ENCODE results near the gene TMEM179. TPM values are rescaled to one million over a fixed set of nuclear protein-coding genes. Genes with fewer than 3 reads are reported as not detected.

The TMEM179 gene
- total and polyA plus RNA-seq, 2 donors (not counting 1 experiment from before 2014, with no cell fraction given), result not detected

- H3K4me1 Mint-ChIP-seq, result peaks cover 2% of the 10 kb centered on the region
- DNase-seq (peak; percentile 6), ATAC-seq (ENCODE audit: low read depth) (no peak)
- Histone ChIP-seq H2AFZ (ENCODE audit: insufficient read depth, low read depth, low read length, poor library complexity, severe bottlenecking) (no peak overlapping the region), H3K9ac (ENCODE audit: low read length) (no peak overlapping the region), H3K27me3 (replicated peaks in 1 of 4; ENCODE audit: control extremely low read depth in 1 of 4, control insufficient read depth in 3 of 4, insufficient read depth in 4 of 4, low read length in 3 of 4) (peaks cover 0 to 15% (median 0%) of the 10 kb centered on the region in 4 experiments), H3K9me3 (ENCODE audit: control extremely low read depth in 1 of 3, control insufficient read depth in 2 of 3, insufficient read depth in 1 of 3, low read length in 2 of 3) (no peaks in the 10 kb centered on the region), H3K4me3 (ENCODE audit: control extremely low read depth in 1 of 5, extremely low read depth in 1 of 5, insufficient read depth in 1 of 5, low read depth in 2 of 5, low read length in 4 of 5) (no peak overlapping the region), H3K4me1 (ENCODE audit: control insufficient read depth in 2 of 2, insufficient read depth in 2 of 2, low read length in 2 of 2) (peaks cover 5 to 6% of the 10 kb centered on the region in 2 donors), H3K36me3 (replicated peaks in 1 of 2; ENCODE audit: control extremely low read depth in 1 of 2, control insufficient read depth in 1 of 2, extremely low read depth in 1 of 2, insufficient read depth in 2 of 2, low read length in 1 of 2) (no peaks in the 10 kb centered on the region), H3K4me2 (replicated peaks; ENCODE audit: low read depth, low read length, poor library complexity, severe bottlenecking) (no peak overlapping the region), H4K20me1 (ENCODE audit: control insufficient read depth, insufficient read depth, low read length, poor library complexity, severe bottlenecking) (no peaks in the 10 kb centered on the region), H3K79me2 (ENCODE audit: control insufficient read depth, insufficient read depth, low read length) (no peaks in the 10 kb centered on the region), H3K27ac (ENCODE audit: low read length in 2 of 2) (no peak overlapping the region)
- no peak overlapping the region for H3K4me3 Mint-ChIP-seq
- peaks cover 14% of the 10 kb centered on the region for H3K27me3 Mint-ChIP-seq
- TF ChIP-seq EZH2 (IDR thresholded peaks at IDR 0.05; ENCODE audit: borderline replicate concordance, insufficient read depth, low read depth, low read length, poor library complexity, severe bottlenecking) (no peak), CTCF (IDR thresholded peaks at IDR 0.05) (no peak)
- 88% methylated on average over 26 of the region's 26 CpGs for WGBS (ENCODE audit: insufficient coverage)
- H3K27ac Mint-ChIP-seq, result no peak overlapping the region
- CTCF ChIA-PET, result no interaction called here
- POLR2A ChIA-PET, result no interaction called here
- intact Hi-C loops (cut with micrococcal nuclease), result no loop called here
- H3K9me3 Mint-ChIP-seq (ENCODE audit: insufficient read depth), result no peaks in the 10 kb centered on the region
Measured at GRCh38 chr14:104634886-104635570, 30.5 kb upstream of the TMEM179 start.

GRCh38 chr14:104634138-104634760, 29.7 kb upstream of the TMEM179 start:
- CTCF ChIA-PET, result no interaction called here
- POLR2A ChIA-PET, result no interaction called here
- H3K27ac Mint-ChIP-seq, result no peak overlapping the region
- H2AFZ ChIP-seq (ENCODE audit: insufficient read depth, low read depth, low read length, poor library complexity, severe bottlenecking), result no peak overlapping the region
- intact Hi-C loops (cut with micrococcal nuclease), result no loop called here
- WGBS (ENCODE audit: insufficient coverage), result 92% methylated on average over 20 of the region's 20 CpGs
- no peak overlapping the region for H3K27ac ChIP-seq (ENCODE audit: low read length in 2 of 2)
- H3K4me3 Mint-ChIP-seq, result no peak overlapping the region
- H3K36me3 ChIP-seq (replicated peaks in 1 of 2; ENCODE audit: control extremely low read depth in 1 of 2, control insufficient read depth in 1 of 2, extremely low read depth in 1 of 2, insufficient read depth in 2 of 2, low read length in 1 of 2), result no peaks in the 10 kb centered on the region
- peaks cover 0 to 7% (median 5%) of the 10 kb centered on the region in 3 donors for H3K9me3 ChIP-seq (ENCODE audit: control extremely low read depth in 1 of 3, control insufficient read depth in 2 of 3, insufficient read depth in 1 of 3, low read length in 2 of 3)
- H3K27me3 Mint-ChIP-seq, result peaks cover 14% of the 10 kb centered on the region
- no peak overlapping the region for H3K4me2 ChIP-seq (replicated peaks; ENCODE audit: low read depth, low read length, poor library complexity, severe bottlenecking)
- no peak overlapping the region for H3K4me3 ChIP-seq (ENCODE audit: control extremely low read depth in 1 of 5, extremely low read depth in 1 of 5, insufficient read depth in 1 of 5, low read depth in 2 of 5, low read length in 4 of 5)
- H4K20me1 ChIP-seq (ENCODE audit: control insufficient read depth, insufficient read depth, low read length, poor library complexity, severe bottlenecking), result no peaks in the 10 kb centered on the region
- H3K4me1 ChIP-seq (ENCODE audit: control insufficient read depth in 2 of 2, insufficient read depth in 2 of 2, low read length in 2 of 2), result no peaks in the 10 kb centered on the region
- no peak overlapping the region for H3K9ac ChIP-seq (ENCODE audit: low read length)
- no peaks in the 10 kb centered on the region for H3K79me2 ChIP-seq (ENCODE audit: control insufficient read depth, insufficient read depth, low read length)
- no peaks in the 10 kb centered on the region for H3K9me3 Mint-ChIP-seq (ENCODE audit: insufficient read depth)
- no peaks in the 10 kb centered on the region for H3K4me1 Mint-ChIP-seq
- TF ChIP-seq EZH2 (IDR thresholded peaks at IDR 0.05; ENCODE audit: borderline replicate concordance, insufficient read depth, low read depth, low read length, poor library complexity, severe bottlenecking) (no peak), CTCF (IDR thresholded peaks at IDR 0.05) (no peak)
- peaks cover 0 to 12% (median 0%) of the 10 kb centered on the region in 4 experiments for H3K27me3 ChIP-seq (replicated peaks in 1 of 4; ENCODE audit: control extremely low read depth in 1 of 4, control insufficient read depth in 3 of 4, insufficient read depth in 4 of 4, low read length in 3 of 4)
- no peak for ATAC-seq (ENCODE audit: low read depth)
- DNase-seq, result no peak

Measured in B cell (primary cell).